Hepatocyte (in vitro differentiated cells): ENCODE data around the gene DIP2C.

Source experiments
- EZH2 ChIP-seq: fragments of 200-600 bp; sonication (generic); IDR thresholded peaks from 2 replicates; pipeline ENCODE4 v1.6.1; 2016; ENCODE audit warnings: antibody characterized with exemption, mild to moderate bottlenecking, borderline replicate concordance
- EZH2phosphoT487 ChIP-seq: fragments of 200-600 bp; sonication (generic); IDR thresholded peaks from one replicate; pipeline ENCODE4 v1.6.1; 2018; ENCODE audit warnings: antibody characterized with exemption, mild to moderate bottlenecking, low read depth, moderate library complexity; ENCODE audit not compliant: unreplicated experiment, severe bottlenecking
- TF ChIP-seq, protein P1 (sequence below): fragments of 200-600 bp; sonication (generic); IDR thresholded peaks from 2 replicates; pipeline ENCODE4 v1.5.1; 2016; ENCODE audit warnings: antibody characterized with exemption, mild to moderate bottlenecking; ENCODE audit not compliant: poor library complexity

DNA sequence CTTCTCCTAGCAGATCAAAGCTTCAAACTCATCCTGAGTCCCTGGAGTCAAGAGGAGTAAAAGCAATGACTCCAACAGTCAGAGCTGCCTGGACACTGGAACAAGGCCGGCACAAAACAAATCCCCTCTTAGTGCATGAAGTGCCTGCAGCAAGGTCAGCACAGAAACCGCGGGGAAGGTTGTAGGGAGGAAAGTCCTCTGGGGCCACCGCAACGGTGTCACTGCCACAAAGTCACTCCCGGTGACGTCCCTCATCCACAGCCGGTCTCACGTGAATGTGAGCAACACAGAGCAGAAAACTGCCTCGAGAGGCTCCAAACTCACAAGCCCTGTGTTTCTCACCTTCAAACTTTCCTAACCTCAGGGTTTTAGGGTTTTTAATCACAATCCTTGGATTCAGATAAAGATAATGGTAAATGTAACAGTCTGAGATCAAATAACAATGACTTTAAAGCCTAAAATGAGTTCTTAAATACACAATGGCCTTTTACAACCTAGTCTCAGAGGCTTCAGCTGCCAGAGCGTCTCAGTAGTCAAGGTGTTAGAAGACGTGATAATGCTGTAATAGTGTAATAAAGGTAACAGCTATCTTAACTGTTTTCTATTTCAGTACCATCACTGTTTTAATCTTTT is 279.9 kb downstream of the DIP2C start:
- TF ChIP-seq, protein P1, sequence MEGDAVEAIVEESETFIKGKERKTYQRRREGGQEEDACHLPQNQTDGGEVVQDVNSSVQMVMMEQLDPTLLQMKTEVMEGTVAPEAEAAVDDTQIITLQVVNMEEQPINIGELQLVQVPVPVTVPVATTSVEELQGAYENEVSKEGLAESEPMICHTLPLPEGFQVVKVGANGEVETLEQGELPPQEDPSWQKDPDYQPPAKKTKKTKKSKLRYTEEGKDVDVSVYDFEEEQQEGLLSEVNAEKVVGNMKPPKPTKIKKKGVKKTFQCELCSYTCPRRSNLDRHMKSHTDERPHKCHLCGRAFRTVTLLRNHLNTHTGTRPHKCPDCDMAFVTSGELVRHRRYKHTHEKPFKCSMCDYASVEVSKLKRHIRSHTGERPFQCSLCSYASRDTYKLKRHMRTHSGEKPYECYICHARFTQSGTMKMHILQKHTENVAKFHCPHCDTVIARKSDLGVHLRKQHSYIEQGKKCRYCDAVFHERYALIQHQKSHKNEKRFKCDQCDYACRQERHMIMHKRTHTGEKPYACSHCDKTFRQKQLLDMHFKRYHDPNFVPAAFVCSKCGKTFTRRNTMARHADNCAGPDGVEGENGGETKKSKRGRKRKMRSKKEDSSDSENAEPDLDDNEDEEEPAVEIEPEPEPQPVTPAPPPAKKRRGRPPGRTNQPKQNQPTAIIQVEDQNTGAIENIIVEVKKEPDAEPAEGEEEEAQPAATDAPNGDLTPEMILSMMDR: no peak
- no peak for TF ChIP-seq EZH2phosphoT487
- no peak for TF ChIP-seq EZH2
